GM18909 (cell line): Measurements from ENCODE around the gene SPTB.
"Not testable (repeated sequence)": the region's sequence is repeated elsewhere in the genome, so short reads cannot be mapped to it uniquely, and the experiment has no call there.

Source experiments
- ATAC-seq: cut with Tn5 transposase; IDR thresholded peaks from one replicate; pipeline ENCODE4 v1.9.1; 2021; ENCODE audit warnings: mild to moderate bottlenecking; ENCODE audit not compliant: unreplicated experiment, poor library complexity

Gene SPTB

GRCh38 chr14:64825006-64825405 is 54.7 kb downstream of the SPTB start:
- ATAC-seq: no peak

GRCh38 chr14:64824471-64824870 is 55.2 kb downstream of the SPTB start:
- no peak for ATAC-seq

- ATAC-seq: no peak
Observed at GRCh38 chr14:64823305-64823861, 56.3 kb downstream of the SPTB start.

GRCh38 chr14:64821651-64822050 is 58.1 kb downstream of the SPTB start:
- no peak for ATAC-seq

- ATAC-seq: no peak
Observed at GRCh38 chr14:64818151-64818550, 61.6 kb downstream of the SPTB start.

- ATAC-seq: no peak
Observed at GRCh38 chr14:64817631-64818030, 62.1 kb downstream of the SPTB start.

- no peak for ATAC-seq
Observed at GRCh38 chr14:64816221-64816783, 63.4 kb downstream of the SPTB start.

GRCh38 chr14:64815257-64815656 is 64.5 kb downstream of the SPTB start:
- ATAC-seq: no peak

GRCh38 chr14:64812412-64812811 is 67.3 kb downstream of the SPTB start:
- ATAC-seq: no peak

GRCh38 chr14:64811676-64812075 is 68.0 kb downstream of the SPTB start:
- no peak for ATAC-seq

GRCh38 chr14:64808449-64808848 is 71.3 kb downstream of the SPTB start:
- ATAC-seq: no peak

- ATAC-seq: no peak
Observed at GRCh38 chr14:64807551-64807950, 72.2 kb downstream of the SPTB start.

GRCh38 chr14:64806862-64807495 is 72.7 kb downstream of the SPTB start:
- no peak for ATAC-seq

GRCh38 chr14:64806202-64806861 is 73.4 kb downstream of the SPTB start:
- ATAC-seq: no peak

- not testable (repeated sequence) for ATAC-seq
Observed at GRCh38 chr14:64805646-64806045, 74.1 kb downstream of the SPTB start.

GRCh38 chr14:64804754-64805260 is 74.9 kb downstream of the SPTB start:
- no peak for ATAC-seq

- ATAC-seq: no peak
Observed at GRCh38 chr14:64801800-64802199, 77.9 kb downstream of the SPTB start.

GRCh38 chr14:64801046-64801445 is 78.7 kb downstream of the SPTB start:
- ATAC-seq: no peak

- no peak for ATAC-seq
Observed at GRCh38 chr14:64800000-64800399, 79.7 kb downstream of the SPTB start.

GRCh38 chr14:64799555-64799954 is 80.2 kb downstream of the SPTB start:
- no peak for ATAC-seq

- no peak for ATAC-seq
Observed at GRCh38 chr14:64796369-64796768, 83.3 kb downstream of the SPTB start.
